D721Med (cell line): ENCODE results near the gene GDI2.
"Not testable (repeated sequence)": the region's sequence is repeated elsewhere in the genome, so short reads cannot be mapped to it uniquely, and the experiment has no call there.

Experiments
- DNase-seq: peaks from one replicate; pipeline ENCODE4 v3.0.0; 2011; ENCODE audit warnings: low spot score; ENCODE audit not compliant: insufficient read length
- FAIRE-seq: peaks from 2 replicates; lab custom pipeline; 2011; peaks lifted over from hg19 to GRCh38; lab: Jason Lieb, UNC
- TF ChIP-seq, protein P1 (sequence below): IDR thresholded peaks from 2 replicates; pipeline ENCODE4 v1.5.1; 2012; ENCODE audit warnings: mild to moderate bottlenecking, control low read depth; ENCODE audit not compliant: insufficient read depth; ENCODE audit errors: missing control alignments

Gene GDI2

DNA sequence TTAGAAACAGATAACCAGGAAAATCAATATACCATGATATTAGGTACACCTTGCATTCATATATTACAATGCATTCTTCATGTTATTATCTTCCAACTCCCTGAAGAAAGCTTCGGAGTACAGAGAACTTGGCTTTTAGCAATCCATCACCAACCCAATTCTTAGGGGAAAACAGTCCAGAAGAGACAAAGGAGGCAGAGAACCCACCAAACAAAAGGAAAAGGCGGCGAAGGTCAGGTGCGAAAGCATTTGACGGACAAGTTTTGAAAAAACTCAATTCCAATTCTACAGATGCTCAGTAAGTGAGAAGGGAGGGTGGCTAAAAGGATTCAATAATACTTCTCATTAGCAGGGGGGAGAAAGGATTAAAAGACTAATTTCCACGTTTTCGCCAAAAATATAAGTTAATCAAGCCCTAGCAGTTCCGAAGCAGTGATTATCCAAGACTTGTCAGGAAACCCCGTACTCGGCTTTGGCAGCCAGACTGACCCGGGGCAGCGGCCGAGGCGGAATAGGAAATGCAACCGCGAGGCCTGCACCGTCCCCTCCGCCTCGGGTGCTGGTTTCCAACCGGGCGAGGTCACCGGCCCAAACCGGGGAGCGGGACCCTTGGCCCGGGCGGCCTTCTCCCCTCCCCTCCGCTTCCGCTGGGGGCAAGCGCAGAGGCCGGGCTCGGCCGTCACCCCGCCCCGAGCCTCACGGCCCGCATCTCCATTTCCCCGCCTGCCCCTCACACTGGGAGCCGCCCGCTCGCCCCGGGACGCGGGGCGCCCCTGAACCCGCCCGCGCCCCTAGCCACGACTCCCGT is 747 bp downstream of the GDI2 start:
- no peak for DNase-seq
- no peak for FAIRE-seq
- TF ChIP-seq, protein P1, sequence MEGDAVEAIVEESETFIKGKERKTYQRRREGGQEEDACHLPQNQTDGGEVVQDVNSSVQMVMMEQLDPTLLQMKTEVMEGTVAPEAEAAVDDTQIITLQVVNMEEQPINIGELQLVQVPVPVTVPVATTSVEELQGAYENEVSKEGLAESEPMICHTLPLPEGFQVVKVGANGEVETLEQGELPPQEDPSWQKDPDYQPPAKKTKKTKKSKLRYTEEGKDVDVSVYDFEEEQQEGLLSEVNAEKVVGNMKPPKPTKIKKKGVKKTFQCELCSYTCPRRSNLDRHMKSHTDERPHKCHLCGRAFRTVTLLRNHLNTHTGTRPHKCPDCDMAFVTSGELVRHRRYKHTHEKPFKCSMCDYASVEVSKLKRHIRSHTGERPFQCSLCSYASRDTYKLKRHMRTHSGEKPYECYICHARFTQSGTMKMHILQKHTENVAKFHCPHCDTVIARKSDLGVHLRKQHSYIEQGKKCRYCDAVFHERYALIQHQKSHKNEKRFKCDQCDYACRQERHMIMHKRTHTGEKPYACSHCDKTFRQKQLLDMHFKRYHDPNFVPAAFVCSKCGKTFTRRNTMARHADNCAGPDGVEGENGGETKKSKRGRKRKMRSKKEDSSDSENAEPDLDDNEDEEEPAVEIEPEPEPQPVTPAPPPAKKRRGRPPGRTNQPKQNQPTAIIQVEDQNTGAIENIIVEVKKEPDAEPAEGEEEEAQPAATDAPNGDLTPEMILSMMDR: no peak

DNA sequence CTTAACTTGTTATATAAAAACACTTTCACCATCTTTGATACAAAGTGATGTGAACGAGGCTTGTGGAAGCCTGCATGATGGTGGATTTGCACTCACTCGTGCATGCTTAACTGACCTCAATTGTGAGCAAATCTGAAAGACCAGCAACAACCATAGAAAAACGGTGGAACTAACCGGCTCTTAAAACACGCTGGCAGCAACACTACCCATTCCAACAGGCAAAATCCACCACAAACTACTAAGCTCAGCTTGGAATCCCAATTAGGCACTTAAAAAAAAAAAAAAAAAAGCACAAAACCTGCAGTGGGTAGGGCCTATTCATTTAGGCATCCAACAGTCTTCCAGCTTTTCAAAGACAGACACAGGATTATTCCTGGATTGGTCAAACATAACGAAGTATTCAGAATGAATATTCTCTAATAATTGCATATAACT is 1.8 kb downstream of the GDI2 start:
- no peak for FAIRE-seq

DNA sequence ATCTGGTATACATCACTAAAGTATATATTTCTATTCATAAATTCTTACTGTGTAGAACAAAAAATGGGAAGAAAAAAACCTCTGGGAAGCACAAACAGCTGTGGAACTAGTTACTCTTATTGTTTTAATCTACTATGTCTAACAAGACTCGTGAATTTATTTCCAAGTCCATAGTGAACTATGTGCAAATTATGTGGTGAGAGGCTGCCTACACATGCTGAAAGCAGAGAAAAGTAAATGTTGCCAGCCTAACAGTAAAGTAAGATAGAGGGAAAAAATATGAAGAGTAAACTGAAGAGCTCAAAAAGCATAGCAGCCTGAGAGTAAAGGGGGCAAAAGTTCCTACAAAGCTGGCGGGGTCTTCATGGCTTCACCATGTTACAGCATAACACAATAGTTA is 3.0 kb downstream of the GDI2 start:
- TF ChIP-seq, protein P1: no peak
- FAIRE-seq: no peak
- no peak for DNase-seq

More for the DNA sequence above, 1.8 kb downstream of the GDI2 start:
- TF ChIP-seq, protein P1: no peak
- DNase-seq: no peak

DNA sequence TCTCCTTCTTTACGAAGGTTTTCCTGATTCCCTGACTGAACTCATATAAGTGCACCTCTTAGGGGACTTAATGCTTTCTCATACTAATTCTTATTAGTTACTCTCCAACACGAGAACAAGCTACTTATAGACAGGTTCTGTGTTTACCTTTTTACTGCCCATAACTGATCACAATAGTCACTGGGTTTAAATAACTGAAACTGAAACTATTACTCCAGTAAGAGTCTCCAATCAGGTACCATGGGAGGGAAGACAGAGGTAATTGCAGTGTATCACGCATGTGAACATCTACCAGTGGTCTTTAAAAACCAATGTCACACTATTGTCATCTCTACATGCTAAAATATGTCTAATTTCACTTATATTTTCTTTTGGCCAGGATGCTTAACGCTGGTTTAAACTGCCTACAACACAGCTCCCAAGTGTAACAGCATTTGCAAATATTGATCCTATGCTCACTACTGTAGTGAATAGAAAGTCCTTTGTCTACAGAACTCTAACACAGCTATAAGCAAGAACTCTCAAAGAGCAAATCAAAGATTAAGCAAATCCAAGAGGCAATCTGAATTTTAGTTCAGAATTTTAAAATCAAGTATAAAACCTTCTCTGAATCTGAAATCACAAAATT is 3.6 kb downstream of the GDI2 start:
- FAIRE-seq (no peak), DNase-seq (no peak)
- TF ChIP-seq, protein P1: no peak

DNA sequence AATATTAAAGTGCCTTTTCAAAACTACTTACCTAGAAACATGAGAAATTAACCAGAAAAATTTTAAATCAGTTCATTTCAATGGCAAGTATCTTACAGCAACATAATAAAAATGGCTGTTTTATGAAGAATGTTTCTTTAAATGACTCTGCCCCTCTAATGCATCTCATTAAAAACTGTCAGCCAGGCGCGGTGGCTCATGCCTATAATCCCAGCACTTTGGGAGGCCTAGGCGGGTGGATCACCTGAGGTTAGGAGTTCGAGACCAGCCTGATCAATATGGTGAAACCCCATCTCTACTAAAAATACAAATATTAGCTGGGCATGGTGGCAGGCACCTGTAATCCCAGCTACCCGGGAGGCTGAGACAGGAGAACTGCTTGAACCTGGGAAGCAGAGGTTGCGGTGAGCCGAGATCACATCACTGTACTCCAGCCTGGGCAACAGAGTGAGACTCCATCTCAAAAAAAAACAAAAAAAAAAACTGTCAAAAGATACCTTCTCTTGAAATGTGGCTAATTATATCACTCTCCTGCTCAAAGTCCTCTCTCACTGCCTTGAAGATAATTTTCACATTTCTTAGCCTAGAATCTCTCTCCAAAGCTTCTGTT is 4.3 kb downstream of the GDI2 start:
- DNase-seq, FAIRE-seq: not testable (repeated sequence)

DNA sequence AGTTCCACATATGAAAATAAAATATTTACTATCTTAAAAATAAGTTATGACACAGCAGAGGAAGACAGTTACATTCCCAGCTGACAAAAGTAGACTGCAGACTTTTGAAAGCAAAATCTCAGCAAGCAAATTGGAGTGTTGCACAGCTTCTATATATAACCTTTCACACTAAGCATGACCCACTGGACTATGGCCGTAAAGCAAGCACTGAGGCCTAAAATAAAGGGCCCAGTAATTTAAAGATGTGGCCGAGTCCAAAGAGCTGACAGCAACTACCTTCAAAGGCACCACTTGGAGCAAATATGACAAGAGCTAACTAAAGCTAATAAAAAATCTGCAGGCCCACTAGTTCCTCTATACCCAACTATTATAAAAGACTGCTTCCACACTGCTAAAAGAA is 6.5 kb downstream of the GDI2 start:
- TF ChIP-seq, protein P1: no peak
- DNase-seq (no peak), FAIRE-seq (no peak)

DNA sequence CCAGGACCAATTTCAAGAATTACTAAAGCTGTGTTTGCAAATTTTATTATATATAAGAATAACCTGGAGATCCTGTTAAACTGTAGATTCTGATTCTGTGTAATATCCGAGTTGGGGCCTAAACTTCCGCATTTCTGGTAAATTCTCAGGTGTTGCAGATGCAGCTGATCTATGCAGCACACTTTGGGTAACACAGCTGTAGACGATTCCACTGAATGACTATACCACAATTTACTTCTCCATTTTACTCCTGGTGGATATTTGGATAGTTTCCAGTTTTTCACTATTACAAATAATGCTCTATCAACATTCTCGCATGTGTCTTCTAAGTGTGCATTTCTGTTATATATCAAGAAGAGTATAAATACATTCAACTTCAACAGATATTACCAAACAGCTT is 7.5 kb downstream of the GDI2 start:
- FAIRE-seq (no peak), DNase-seq (no peak)
- TF ChIP-seq, protein P1: no peak
